ENCODE measurements around the gene ZNF217.

The ZNF217 gene

DNA sequence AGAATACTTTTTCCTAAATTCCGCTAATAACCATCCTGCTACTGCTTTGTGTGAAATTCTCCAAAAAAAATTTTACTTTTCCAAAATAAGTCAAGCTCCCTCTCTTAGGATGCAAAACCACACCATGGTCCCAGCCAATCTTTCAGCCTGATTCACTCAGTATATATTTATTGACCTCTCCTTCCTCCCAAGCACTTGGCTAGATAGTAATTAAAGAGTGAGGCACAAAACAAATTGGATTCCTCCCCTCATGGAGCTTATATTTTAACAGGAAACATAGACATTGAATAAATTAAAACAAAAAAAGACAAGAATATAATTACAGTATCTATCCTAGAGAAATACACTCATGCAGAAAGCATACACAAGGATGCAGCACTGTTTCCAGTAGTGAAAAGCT, 9.0 kb upstream of the ZNF217 start:
- Histone ChIP-seq H3K27me3 (no peaks in the 10 kb centered on the region), H3K36me3 (no peaks in the 10 kb centered on the region), H3K4me1 (peaks cover 8% of the 10 kb centered on the region; the same call in 1 of the 2 replicates), H3K4me3 (ENCODE audit: low read depth, low read length) (no peak overlapping the region), H3K9me3 (no peaks in the 10 kb centered on the region)
- TF ChIP-seq, protein P1, sequence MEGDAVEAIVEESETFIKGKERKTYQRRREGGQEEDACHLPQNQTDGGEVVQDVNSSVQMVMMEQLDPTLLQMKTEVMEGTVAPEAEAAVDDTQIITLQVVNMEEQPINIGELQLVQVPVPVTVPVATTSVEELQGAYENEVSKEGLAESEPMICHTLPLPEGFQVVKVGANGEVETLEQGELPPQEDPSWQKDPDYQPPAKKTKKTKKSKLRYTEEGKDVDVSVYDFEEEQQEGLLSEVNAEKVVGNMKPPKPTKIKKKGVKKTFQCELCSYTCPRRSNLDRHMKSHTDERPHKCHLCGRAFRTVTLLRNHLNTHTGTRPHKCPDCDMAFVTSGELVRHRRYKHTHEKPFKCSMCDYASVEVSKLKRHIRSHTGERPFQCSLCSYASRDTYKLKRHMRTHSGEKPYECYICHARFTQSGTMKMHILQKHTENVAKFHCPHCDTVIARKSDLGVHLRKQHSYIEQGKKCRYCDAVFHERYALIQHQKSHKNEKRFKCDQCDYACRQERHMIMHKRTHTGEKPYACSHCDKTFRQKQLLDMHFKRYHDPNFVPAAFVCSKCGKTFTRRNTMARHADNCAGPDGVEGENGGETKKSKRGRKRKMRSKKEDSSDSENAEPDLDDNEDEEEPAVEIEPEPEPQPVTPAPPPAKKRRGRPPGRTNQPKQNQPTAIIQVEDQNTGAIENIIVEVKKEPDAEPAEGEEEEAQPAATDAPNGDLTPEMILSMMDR (IDR thresholded peaks at IDR 0.05; ENCODE audit: low read depth, low read length), result no peak
- DNase-seq, result no peak

DNA sequence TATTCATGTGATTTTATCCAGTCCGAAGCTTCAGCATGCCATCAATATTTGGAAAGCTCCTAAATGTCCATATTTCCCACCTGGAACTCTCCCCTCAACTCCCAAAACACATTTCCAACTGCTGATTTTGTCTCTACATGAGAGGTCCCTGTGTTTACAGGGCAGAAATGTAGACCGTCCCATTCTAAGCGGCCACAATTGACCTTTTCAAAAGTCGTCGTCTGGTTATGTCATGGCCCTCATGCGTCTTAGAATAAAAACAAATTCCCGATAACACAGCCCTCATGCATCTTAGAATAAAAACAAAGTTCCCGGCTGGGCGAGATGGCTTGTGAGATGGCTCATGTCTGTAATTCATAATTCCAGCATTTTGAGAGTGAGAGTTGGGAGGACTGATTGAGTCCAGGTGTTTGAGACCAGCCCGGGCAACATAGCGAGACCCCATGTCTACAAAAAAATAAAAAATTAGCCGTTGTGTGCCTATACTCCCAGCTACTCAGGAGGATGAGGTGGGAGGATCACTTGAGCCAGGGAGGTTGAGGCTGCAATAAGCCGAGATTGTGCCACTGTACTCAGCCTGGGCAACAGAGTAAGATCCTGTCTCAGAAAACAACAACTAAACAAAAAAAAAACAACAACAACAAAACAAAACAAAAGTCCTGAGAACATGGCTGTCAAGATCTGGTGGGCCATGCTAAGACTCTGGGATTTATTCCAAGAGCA, 6.4 kb upstream of the ZNF217 start:
- peaks cover 18% of the 10 kb centered on the region for H3K4me1 ChIP-seq
- no peak for DNase-seq
- TF ChIP-seq, protein P1 (IDR thresholded peaks at IDR 0.05; ENCODE audit: low read depth, low read length), result no peak
- no peaks in the 10 kb centered on the region for H3K36me3 ChIP-seq
- no peak overlapping the region for H3K4me3 ChIP-seq (ENCODE audit: low read depth, low read length)
- no peaks in the 10 kb centered on the region for H3K9me3 ChIP-seq
- H3K27me3 ChIP-seq, result no peaks in the 10 kb centered on the region

DNA sequence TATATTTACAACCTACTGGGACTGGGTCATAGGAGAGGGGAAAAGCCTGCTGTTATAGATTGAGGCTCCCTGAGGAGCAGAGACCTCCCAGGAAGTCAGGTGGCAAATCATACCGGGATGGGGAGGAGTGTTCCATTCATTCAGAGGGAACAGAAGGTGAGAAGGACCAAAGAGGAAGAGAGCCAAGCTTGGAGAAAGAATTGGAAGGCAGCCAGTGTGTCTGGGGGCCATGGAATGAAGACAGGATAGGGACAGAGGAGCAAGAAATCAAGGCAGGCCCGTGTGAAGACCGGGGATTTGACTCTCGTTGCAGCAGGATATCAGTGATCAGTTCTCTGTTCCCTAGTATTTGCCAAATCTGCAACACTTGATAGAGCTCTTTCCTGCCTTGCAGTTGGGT, 5.7 kb upstream of the ZNF217 start:
- H3K36me3 ChIP-seq, result no peaks in the 10 kb centered on the region

DNA sequence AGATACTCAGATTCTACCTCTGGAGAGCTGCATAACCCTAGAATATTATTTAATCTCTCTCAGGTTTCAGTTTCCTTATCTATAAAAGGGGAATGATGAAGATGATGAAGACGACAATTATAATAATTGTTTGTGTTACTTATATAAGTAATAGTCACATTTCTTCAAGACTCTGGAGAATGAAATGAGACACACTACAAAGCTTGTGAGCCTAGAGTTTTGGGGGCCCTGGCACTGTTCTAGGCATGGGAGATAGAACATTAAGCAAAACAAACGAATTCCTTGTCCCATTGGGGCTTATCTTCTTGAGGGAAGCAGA, 5.4 kb upstream of the ZNF217 start:
- H3K36me3 ChIP-seq, result no peaks in the 10 kb centered on the region
- H3K4me1 ChIP-seq, result peaks cover 18% of the 10 kb centered on the region
- no peaks in the 10 kb centered on the region for H3K27me3 ChIP-seq
- no peaks in the 10 kb centered on the region for H3K9me3 ChIP-seq
- no peak for DNase-seq
- H3K4me3 ChIP-seq (ENCODE audit: low read depth, low read length), result no peak overlapping the region
- TF ChIP-seq, protein P1 (IDR thresholded peaks at IDR 0.05; ENCODE audit: low read depth, low read length), result no peak

More for the DNA sequence above, 5.7 kb upstream of the ZNF217 start:
- Histone ChIP-seq H3K4me1 (peaks cover 18% of the 10 kb centered on the region), H3K9me3 (no peaks in the 10 kb centered on the region), H3K27me3 (no peaks in the 10 kb centered on the region), H3K4me3 (ENCODE audit: low read depth, low read length) (no peak overlapping the region)
- TF ChIP-seq, protein P1 (IDR thresholded peaks at IDR 0.05; ENCODE audit: low read depth, low read length), result no peak
- DNase-seq, result no peak

DNA sequence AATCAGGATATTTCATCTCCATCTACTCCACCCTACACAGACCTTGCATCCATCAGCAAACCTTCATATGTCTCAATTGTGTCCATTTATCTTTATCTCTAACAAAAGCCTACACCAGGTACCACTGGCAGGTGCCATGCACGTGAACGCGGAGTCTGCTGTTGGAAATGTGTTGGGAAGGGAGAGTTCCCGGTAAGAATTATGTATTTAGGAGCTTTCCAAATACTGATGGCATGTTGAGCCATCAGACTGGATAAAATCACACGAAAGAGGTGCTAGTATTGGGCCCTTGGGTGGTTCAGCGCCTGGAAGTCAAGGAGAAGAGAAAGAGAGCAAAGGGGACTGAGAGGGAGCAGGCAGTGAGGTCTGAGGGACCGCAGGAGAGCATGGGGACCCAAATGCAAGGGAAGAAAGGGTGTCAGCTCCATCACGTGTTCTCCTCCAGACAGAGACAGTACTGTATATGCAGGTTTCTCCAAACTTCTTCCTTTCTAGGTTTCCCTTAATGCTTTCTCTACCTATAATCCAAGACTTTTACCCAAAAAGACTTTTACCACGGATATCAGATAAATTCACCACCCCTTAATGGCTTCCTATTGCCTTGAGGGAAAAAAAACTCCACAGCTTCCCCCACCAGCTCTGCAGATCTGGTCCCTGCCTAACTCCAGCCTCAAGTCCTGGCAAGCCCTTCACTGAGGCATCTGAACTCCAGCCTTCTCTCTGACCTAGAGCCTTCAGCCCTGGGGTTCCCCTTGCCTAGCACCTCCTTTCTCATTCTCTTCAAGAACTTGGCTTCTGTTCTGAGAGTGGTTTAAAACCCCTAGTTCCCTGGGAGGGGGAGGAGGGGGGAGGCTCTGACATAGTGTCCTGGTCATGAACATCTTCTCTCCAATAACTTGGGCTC, 4.8 kb upstream of the ZNF217 start:
- H3K36me3 ChIP-seq, result no peaks in the 10 kb centered on the region
- no peaks in the 10 kb centered on the region for H3K27me3 ChIP-seq
- TF ChIP-seq, protein P1 (IDR thresholded peaks at IDR 0.05; ENCODE audit: low read depth, low read length), result no peak
- H3K9me3 ChIP-seq, result no peaks in the 10 kb centered on the region
- DNase-seq, result no peak
- H3K4me1 ChIP-seq, result peaks cover 18% of the 10 kb centered on the region
- no peak overlapping the region for H3K4me3 ChIP-seq (ENCODE audit: low read depth, low read length)

All from BE2C (cell line).